Subcutaneous adipose tissue (tissue), 4 donors: ENCODE results near the gene FOXN3. TPM values are rescaled to one million over a fixed set of nuclear protein-coding genes. Genes with fewer than 3 reads are reported as not detected.

Source experiments
- total RNA-seq, 4 donors: library from RNA; depleted of rRNA; stranded (reverse); fragments of >200 nt; gene quantifications; one replicate each; pipeline ENCODE4 v1.1.0, GENCODE V29; 2016
- TF ChIP-seq, protein P1 (sequence below): fragments of 450-650 bp; IDR thresholded peaks from one replicate; pipeline ENCODE4 v1.5.1; 2016; ENCODE audit warnings: low read depth, mild to moderate bottlenecking, control low read depth, antibody characterized with exemption, moderate library complexity

The FOXN3 gene
- total RNA-seq, 4 donors from 2014 or later = 153 to 173 (median 171) TPM

DNA sequence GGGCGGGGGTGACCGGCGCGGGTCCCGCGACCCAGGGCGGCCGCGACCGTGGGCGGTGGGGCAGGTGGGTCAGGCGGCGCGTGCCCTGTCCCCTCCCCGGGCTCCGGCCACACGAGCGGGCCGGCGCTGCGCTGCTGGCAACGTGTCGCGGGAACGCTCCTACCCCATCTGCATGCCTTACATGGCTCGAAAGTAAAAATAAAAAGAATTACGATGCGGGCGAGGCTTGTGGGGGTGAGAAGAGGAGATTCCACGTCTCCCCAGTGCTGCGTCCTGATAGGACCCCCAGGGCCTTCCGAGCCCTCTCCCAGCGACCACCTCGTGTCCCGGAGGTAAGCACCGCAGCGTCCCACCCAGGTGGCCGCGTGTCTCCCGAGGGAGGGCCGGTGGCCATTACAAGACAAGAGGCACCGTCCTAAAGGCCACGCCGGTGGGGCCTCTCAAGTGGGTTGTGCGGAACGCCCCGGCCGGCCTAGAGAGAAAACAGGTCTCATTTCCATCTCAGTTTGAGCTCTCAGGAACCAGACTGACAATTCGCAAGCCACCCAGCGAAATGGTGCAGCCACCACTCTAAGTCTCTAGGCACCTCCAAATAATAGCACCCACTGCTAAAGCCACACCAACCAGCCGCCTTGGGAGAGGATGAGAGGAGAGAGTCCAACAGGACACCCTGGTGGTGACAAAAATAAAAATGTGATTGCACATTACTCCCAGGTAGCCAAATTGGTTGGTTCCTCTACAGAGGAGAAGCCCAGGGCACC, 612 bp upstream of the FOXN3 start:
- TF ChIP-seq, protein P1, sequence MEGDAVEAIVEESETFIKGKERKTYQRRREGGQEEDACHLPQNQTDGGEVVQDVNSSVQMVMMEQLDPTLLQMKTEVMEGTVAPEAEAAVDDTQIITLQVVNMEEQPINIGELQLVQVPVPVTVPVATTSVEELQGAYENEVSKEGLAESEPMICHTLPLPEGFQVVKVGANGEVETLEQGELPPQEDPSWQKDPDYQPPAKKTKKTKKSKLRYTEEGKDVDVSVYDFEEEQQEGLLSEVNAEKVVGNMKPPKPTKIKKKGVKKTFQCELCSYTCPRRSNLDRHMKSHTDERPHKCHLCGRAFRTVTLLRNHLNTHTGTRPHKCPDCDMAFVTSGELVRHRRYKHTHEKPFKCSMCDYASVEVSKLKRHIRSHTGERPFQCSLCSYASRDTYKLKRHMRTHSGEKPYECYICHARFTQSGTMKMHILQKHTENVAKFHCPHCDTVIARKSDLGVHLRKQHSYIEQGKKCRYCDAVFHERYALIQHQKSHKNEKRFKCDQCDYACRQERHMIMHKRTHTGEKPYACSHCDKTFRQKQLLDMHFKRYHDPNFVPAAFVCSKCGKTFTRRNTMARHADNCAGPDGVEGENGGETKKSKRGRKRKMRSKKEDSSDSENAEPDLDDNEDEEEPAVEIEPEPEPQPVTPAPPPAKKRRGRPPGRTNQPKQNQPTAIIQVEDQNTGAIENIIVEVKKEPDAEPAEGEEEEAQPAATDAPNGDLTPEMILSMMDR = no peak

DNA sequence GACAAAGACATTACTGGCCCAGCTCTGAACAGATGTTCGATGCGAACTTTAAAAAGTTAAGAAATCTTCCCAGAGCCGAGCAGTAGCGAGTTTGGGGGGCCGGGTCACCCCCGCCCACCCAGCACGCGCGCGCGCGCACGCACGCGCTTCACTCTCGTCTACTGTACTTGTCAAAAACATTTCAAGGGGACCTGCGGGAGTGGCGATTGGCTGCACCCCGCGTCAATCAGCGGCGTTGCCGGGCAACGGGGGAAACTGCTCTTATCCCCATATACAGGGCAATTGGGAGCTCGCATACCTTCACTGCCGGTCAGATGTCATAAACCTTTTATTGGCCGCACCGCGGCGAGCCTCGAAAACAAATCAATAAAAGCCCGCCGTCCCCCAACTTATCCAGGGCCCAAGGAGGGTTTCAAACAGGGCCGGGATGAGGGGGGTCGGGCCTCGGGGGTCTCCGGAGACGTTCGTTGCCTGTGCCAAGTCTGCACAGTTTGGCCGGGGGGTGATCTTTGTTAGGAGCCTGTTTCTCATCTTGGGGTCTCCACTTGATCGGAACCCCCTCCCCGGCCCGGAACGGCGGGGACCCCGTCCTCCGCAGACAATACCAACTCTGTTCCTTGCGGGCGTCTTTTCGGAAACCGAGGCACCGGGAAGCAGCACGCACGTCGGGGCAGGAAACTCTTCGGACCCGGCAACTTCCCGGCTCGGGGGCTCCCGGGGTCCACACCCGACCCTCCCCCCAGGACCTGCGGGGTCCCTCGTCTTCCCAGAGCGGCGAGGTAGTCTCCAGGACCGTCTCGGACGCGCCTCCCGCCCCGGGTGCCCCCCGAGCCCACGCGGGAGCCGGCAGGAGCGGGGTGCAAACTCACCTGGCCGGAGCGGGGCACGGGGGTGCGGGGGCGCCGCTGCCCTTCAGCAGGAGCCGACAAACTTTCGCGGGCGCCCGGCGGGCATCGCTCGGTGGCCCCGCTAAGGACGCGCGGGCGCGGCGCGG, 734 bp downstream of the FOXN3 start:
- TF ChIP-seq, protein P1 = no peak

DNA sequence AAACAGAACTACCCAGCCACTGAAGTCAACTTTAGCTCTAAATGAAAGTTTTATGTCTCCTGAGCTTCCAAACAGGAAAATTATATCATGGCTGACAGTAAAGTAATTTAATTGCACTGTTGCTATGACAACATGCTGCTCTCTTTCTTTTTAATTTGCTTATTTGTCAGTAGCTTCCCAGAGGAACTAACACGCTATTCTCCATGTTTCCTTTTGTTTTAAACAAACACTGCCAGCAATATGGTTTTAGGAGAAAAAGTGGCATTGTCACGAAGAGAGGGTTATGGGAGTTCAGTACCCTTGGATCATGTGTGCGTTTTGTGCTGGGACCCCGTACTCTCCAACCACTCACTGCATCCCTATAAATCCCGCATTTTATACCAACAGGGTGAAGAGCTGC, 1.9 kb downstream of the FOXN3 start:
- TF ChIP-seq, protein P1 = no peak

DNA sequence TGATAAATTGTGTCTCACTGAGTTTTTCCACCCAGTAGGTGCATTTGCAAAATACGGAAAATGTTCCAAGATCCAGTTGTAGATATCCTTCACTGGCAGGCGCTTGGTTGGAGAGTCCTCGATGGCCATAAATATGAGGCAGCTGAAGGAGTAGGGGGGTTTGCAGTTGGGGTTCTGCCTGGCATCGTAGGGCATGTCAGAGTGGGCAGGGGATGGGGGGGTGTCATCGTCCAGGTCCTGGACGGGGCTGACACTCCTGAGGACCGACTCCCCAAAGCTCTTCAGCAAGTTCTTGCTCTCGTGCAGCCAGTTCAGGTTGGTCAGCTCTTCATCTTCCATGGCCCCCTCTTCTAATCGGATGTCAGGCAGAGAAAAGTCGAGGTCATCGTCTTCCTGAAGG, 5.1 kb downstream of the FOXN3 start:
- TF ChIP-seq, protein P1 = no peak

DNA sequence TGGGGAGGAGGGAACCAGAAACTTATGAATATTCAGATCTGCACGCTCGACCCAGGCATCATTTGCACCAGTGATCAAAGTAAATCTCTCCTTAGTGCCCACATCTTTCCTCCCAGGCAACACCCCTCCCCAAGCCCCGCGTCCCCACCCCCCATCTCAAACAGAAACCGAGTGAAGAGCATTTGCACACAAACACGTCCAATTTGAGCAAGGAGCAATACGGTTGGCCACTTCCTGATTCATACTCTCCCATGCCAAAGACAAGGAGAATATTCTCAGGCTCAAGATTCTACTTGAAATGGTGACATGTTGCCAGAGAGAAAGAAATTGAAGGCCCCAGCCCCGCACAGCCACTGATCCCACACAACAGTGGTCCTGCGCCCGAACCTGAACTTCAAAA, 7.1 kb downstream of the FOXN3 start:
- TF ChIP-seq, protein P1 = no peak

DNA sequence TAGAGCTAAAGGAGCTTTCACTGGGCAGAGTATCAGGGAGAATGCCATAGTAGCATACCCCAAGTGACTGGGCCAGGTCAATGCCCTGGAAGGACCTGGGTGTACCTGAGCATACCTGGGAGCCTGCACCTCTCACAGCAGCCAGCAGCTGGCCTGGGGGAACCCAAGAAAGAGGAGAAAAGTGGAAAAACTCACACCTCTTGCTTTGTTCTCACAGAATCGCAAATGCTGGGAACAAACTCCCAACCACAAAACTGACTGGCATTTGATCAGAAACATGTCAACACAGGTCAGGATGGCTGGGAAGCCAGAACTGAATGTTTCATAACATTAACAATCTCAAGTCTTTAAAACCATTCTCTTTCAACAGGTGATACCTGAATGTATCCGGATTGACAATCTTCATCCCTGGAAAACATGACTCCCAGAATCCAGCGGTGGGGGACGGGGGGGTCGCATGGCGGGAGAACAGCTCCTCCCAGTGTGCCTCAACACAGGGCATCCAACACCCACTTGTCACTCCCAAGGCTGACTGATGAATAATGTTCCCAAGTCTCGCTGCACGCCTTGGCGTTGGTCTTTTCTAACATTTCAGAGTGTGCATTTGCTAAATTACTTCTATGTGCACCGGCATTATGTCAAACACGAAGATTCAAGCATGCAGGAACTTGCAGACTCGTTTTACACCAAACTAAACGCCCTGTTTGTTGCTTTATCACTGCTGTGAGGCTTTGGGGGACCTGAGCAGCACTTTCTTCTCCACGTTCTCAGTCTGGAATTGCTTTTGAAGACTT, 7.9 kb downstream of the FOXN3 start:
- TF ChIP-seq, protein P1 = no peak
